Stimulated activated CD4-positive, alpha-beta T cell treated with anti-CD3 and anti-CD28 coated beads, TNF-alpha, amount 100 ng/mL, for 24 hours (primary cell): ENCODE measurements around the gene BHMT2.

Experiments used
- DNase-seq, 3 experiments: peaks; one replicate each; pipeline ENCODE4 v3.0.0-alpha.2; 2020; ENCODE audit warnings: low read depth in 3 of 3

The BHMT2 gene

DNA sequence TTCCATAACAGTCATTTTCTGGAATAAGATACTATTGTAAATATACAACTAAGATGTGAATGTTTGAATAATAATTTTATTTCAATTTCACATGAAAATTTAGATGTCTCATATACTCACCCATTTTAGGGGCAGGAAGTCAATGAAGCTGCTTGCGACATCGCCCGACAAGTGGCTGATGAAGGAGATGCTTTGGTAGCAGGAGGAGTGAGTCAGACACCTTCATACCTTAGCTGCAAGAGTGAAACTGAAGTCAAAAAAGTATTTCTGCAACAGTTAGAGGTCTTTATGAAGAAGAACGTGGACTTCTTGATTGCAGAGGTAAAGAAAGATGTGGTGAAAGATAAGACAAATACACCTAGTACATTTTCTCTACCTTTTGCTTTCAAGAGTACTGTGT is 50.7 kb downstream of the BHMT2 start:
- DNase-seq = no peak

DNA sequence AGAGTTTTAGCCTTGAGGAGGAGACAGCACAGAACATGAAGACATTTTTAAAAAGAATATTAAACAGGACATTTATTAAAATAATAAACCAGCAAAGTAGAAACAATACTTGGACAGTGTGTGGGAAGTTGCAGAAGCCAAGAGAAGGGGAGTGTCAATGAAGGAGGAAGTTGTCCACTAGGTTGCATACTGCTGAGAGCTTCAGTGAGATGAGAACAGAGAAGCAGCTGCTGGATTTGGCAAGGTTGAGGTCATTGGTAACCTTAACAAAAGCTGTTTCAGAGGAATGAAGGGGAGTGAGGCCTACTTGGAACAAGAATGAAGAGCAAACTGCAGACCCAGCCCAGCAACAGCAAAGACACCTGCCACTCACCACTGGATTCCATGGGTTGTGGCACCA is 53.4 kb downstream of the BHMT2 start:
- DNase-seq = no peak

DNA sequence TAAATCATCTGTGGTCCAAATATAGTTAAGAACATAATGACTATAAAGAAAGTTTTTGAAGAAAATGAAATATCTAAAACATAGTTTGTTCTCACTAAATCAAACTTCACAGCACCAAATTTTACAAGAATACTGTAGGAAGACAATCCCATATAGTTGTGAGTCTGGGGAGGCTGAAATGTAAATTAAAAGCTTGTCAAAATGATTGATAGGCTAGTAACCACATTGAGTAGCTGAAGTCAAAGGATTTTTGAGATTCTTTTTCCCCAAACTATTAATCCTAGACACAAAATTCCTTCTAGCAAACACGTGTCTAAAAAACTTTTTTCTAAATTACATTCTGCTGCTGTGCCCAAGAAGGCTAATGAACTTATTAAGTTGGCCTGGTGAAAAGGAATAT is 55.0 kb downstream of the BHMT2 start:
- no peak for DNase-seq

- no peak for DNase-seq
These were observed 61.2 kb downstream of the BHMT2 start for GRCh38 chr5:79130781-79131180.

- DNase-seq = no peak
These were observed 63.6 kb downstream of the BHMT2 start for GRCh38 chr5:79133121-79133656.

DNA sequence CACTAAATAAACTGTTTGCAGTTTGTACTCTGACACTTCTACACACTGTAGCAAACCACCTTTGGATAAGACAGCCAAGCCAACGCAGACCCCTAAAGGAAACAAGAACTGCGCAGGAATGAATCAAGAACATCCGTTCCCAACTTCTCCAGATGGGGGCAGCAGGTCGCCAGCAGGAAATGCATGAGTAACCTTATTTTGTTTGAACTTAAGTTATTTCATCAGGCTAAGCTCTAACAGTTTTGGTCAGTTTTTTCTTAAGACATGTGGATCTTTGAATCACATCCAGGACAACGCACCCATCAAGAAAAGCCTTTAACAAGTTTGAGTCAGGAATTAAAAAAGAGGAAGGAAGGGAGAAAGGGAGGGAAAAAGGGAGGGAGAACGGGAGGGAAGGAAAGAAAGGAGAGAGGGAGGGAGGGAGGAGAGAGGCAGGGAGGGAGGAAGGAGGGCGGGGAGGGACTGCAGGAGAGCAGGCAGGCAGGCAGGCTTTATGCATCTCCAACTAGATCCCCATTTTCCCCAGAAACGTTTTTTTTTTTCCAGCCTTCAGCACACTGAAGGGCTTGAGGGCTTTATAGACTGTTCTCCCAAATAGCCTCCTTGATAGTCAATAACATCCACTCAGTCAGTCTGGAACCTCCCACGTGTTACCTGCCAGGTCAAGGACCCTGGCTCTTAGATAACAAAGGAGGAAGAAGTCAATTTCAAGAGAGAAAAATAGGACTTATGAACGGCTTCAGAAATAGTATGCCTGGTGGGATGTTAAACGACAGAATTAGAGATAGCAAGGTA is 64.3 kb downstream of the BHMT2 start:
- peak; percentile 38 to 65 (median 41) for DNase-seq

GRCh38 chr5:79135790-79136553 is 66.4 kb downstream of the BHMT2 start:
- no peak for DNase-seq

GRCh38 chr5:79136618-79137017 is 67.1 kb downstream of the BHMT2 start:
- no peak for DNase-seq
